Activated T-helper 1 cell treated with anti-CD3 and anti-CD28 coated beads, Interleukin-2, amount 50 U/mL, for 16 hours (primary cell): ENCODE results near the gene POLR2C.
"Not testable (repeated sequence)": the region's sequence is repeated elsewhere in the genome, so short reads cannot be mapped to it uniquely, and the experiment has no call there.

Source experiments
- DNase-seq, 2 donors: peaks; one replicate each; pipeline ENCODE4 v3.0.0-alpha.2; 2020; ENCODE audit warnings: low read depth in 1 of 2, low spot score in 1 of 2

Gene POLR2C

DNA sequence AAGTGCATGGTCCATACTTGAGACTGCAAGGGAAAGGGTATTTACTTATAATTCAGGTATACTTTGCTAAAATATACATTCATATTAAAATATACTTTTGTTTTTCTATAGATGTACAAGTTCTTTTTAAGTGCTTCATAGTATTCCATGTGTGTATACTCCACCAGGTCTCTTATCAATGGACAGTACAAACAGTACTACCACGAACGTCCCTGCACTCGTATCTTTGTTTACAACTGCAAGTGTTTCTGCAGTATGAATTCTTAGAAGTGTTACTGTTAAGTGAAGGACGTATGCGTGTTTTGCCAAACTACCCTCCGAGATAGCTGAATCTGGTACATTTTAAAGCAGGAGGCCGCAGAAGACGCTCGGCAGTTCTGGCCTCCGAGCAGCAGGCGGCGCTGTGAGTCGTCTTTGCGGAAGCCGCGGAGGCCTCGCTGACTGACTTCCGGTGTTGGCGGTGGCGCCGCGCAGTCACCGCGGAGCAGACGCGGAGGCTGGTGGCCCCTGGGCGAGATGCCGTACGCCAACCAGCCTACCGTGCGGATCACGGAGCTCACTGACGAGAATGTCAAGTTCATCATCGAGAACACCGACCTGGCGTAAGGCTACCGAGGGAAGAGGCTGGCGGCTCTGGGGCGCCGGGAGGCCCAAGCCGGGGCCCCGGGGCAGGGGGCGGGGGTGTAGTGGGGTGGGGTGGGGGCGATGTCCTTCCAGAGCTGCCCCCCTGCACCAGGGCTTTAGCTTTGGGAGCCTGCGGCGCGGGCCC is at the start of gene POLR2C:
TSS of gene POLR2C (plus strand) at position 471 of the 769 bp plus-strand sequence. CDS start at position 517, 46 bp downstream.
- peak; percentile 90 to 94 for DNase-seq

DNA sequence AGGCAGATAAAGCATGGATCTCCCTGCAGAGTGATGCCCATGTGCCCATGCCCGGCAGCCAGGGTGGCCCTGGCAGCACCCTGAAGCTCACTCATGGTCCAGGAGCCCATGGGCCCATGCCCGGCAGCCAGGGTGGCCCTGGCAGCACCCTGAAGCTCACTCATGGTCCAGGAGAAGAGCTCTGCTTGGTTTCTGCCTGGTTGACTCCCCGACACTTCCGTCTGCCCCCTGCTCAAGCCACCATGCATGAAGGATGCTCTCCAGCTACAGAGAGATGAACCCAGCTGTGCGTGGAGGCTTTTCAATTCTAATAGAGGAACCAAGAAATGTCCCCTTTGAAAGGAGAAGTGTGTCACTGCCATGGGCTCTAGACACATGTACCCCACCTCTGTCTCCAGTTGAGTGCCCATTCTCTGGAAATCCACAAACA is 49.2 kb upstream of the POLR2C start:
- no peak for DNase-seq

- no peak for DNase-seq
Measured at GRCh38 chr16:57413733-57414132, 48.7 kb upstream of the POLR2C start.

- DNase-seq = no peak
Measured at GRCh38 chr16:57416084-57416483, 46.4 kb upstream of the POLR2C start.

GRCh38 chr16:57419506-57419905 is 43.0 kb upstream of the POLR2C start:
- no peak for DNase-seq

DNA sequence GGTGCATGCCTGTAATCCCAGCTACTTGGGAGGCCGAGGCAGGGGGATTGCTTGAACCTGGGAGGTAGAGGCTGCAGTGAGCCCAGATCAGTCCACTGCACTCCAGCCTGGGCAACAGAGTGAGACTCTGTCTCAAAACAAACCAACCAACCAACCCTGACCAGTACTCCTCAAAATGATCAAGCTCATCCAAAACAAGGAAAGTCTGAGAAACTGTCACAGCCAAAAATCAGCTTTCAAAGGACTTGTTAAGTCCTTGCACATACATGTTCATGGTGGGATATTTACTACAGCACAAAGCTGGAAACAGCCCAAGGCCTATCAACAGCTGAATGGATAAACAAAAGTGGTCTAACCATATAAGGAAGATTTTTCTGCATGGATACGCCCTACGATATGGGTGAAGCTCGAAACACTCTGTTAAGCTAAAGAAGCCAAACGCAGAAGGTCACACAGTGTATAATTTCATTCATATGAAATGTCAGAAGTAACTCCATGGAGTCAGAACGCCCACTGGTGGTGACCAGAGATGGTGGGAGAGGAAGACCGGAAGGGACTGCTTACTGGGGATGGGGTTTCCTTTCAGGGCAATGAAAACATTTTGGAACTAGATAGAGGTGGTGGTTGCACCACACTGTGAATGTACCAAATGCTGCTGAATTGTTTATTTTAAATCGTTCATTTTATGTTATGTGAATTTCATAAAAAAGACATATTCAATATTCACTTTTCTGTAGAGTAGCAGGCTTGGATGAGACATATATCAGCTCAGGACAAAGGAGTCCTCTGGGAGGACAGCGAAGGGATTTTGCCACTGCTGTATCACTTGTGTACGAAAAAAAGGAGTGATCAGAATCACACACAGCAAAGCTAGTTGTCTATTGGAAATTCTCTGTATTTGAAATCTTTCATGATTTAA is 40.2 kb upstream of the POLR2C start:
- no peak for DNase-seq

GRCh38 chr16:57423152-57423551 is 39.3 kb upstream of the POLR2C start:
- DNase-seq = no peak

GRCh38 chr16:57424583-57424982 is 37.9 kb upstream of the POLR2C start:
- no peak for DNase-seq

DNA sequence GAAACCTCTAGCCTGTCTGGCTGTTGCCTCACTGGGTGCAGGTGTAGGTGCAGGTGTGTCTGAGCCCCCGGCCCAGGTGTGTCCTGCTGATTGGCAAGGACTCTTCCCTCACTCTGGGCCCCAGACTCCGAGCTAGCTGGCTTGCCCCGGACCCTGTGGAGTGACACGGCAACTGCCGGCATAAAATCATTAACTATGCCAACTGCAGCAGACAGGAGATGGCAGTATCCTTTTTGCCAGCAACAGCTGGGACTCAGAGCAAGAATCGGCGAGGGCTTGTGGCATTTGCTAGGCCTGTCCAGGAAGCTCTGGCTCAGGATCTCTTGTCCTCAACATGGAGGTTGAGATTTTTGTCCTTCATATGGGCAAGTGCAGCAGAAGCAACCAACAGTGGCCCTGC is 36.1 kb upstream of the POLR2C start:
- no peak for DNase-seq

DNA sequence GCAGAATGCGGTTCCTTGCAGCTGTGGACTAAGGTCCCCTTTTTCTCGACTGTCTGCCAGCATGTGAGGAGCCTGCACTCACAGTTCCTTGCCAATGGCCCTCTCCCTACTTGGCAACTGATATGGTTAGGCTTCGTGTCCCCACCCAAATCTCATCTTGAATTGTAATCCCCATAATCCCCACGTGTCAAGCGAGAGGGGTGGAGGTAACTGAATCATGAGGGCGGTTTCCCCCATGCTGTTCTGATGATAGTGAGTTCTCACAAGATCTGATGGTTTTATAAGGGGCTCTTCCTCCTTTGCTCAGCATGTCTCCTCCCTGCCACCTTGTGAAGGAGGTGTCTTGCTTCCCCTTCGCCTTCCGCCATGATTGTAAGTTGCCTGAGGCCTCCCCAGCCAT is 35.2 kb upstream of the POLR2C start:
- DNase-seq = no peak

DNA sequence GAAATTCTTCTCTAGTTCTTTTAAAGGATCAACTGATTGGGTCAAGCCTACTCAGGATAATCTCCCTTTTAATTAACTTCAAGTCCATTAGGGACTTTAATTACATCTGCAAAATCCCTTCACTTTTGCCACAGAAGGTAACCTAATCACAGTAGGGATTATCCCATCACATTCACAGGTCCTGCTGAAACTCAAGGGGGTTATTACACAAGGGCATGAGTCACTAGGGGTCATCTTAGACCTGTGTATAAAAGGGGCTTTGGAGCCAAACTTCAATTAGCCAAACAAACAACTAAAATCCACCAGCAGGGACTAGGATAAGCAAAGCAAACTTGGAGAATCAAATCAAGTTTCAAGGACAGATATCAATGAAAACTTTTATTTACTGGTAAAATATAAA is 34.7 kb upstream of the POLR2C start:
- DNase-seq = no peak

GRCh38 chr16:57430955-57431354 is 31.5 kb upstream of the POLR2C start:
- no peak for DNase-seq

GRCh38 chr16:57432505-57432904 is 30.0 kb upstream of the POLR2C start:
- no peak for DNase-seq

- no peak for DNase-seq
Measured at GRCh38 chr16:57432989-57433388, 29.5 kb upstream of the POLR2C start.

DNA sequence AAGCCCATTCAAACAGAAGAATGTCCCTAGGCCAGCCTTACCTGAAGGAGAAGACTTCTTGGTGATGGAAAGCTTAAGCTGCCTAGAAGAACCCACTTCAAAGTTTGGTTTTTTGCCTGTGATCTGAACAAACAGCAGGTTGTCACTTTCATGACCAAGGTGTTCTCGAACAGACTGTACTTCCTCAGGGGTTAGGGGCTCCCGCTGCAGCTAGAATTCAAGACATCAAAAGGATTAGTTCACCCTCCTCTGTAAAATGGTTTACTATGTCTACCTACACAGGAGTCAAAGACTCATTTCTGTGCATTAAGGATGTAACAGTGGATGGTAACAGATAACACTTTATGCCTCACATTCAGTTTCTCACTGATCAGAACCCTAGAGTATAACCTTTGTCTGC is 28.5 kb upstream of the POLR2C start:
- DNase-seq = no peak

DNA sequence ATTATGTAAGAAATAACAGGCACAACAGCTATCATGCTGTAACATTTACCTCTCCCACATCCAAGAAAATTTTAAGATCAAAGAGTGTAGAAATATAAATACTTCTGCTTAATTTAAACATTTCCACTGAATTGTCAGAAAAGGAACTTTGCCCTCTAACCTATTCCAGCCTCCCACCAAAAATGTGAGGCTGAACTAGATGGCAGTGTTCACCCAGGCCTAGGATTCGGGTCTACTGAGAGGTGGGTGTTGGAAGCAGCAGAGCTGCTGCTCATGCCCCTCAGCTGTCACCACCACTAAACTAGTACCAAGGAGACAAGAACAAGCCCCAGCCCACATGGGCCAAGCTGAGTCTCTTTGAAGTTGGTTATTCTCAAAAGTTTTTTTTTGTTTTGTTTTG is 26.6 kb upstream of the POLR2C start:
- no peak for DNase-seq

DNA sequence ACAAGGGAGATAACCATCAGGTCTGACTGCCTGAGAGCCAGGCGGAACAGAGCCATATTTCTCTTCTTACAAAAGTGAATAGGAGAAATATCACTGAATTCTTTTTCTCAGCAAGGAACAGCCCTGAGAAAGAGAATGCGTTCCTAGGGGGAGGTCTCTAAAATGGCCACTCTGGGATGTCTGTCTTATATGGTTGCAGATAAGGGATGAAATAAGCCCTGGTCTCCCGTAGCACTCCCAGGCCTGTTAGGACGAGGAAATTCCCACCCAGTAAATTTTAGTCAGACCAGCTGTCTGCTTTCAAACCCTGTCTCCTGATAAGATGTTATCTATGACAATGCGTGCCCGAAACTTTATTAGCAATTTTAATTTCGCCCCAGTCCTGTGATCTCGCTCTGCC is 22.5 kb upstream of the POLR2C start:
- not testable (repeated sequence) for DNase-seq

DNA sequence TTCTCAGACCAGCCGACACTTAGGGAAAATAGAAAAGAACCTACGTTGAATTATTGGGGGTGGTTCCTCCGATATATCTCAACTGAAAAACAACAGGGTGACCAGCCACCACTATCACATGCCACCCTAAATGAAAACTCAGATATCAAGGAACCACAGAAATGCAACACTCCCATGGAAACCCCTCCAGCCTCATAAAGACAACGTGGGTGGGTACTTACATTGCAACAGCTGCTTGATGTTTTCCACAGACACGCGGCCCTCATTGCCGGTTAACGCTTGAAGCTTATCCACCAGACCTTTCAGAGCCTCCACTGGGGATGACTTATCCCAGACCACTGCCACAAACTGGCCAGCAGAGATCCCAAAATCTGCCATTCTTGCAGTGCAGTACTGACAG is 21.9 kb upstream of the POLR2C start:
- not testable (repeated sequence) for DNase-seq

DNA sequence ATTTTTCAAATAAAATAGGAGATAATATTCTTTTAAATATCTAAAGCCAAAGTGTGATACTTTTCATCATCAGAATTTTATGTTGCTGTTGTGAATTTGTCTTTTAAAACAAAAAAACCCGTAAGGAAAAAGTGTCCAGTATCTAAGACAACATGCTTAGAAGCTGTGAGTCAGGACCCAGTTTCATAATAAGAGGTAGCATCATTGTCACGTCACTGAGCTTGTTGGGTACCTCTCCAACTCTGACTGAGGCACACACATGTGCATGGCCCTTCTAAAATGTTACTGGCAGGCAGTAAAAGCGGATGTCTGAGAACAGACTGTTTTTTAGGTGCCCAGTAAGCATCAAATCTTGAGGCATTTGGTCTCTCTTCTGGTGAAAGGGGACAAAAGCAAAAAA is 17.8 kb upstream of the POLR2C start:
- no peak for DNase-seq

DNA sequence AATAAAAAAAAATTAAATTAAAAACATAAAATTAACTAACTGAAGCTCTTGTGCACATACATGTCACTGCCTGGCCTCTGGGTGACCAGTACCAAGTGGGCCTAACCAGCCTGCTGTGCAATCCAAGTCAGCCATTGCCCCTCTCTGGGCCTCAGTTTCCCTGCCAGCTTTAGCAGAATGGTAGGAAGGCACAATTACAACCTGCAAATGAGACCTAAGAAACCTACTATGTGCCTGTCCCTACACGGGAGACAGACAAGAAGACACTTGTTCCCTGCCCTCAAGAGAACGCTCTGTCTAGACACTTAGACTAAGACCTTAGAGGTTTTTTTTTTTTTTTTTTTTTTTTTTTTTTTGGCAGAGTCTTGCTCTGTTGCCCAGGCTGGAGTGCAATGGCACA is 17.0 kb upstream of the POLR2C start:
- DNase-seq = no peak

GRCh38 chr16:57446531-57447185 is 15.8 kb upstream of the POLR2C start:
- no peak for DNase-seq
